Mesothelial cell of epicardium (in vitro differentiated cells): ENCODE results near the gene MEF2A. TPM values are rescaled to one million over a fixed set of nuclear protein-coding genes. Genes with fewer than 3 reads are reported as not detected.

Experiments used
- DNase-seq, 2 experiments: peaks; one replicate each; pipeline ENCODE4 v3.0.0; 2021; ENCODE audit warnings: low spot score in 2 of 2; ENCODE audit not compliant: unreplicated experiment in 2 of 2
- H3K27ac Mint-ChIP-seq: 2 replicates; pipeline ENCODE4 v1.8.0; 2021; ENCODE audit warnings: mixed read lengths
- H3K27me3 Mint-ChIP-seq: 2 replicates; pipeline ENCODE4 v1.8.0; 2021; ENCODE audit warnings: low read depth, mixed read lengths
- H3K36me3 Mint-ChIP-seq: 2 replicates; pipeline ENCODE4 v1.8.0; 2021; ENCODE audit warnings: mixed read lengths
- H3K4me1 Mint-ChIP-seq: 2 replicates; pipeline ENCODE4 v1.8.0; 2021; ENCODE audit warnings: mixed read lengths
- H3K4me3 Mint-ChIP-seq: 2 replicates; pipeline ENCODE4 v1.8.0; 2021; ENCODE audit warnings: mild to moderate bottlenecking, moderate library complexity, mixed read lengths
- H3K9me3 Mint-ChIP-seq: 2 replicates; pipeline ENCODE4 v1.8.0; 2021; ENCODE audit warnings: mixed read lengths
- total RNA-seq: library from RNA; stranded (reverse); gene quantifications from 3 replicates; pipeline ENCODE4 v1.2.1, GENCODE V29; 2021
- TF ChIP-seq, protein P1 (sequence below): fragments of 200-600 bp; sonication (generic); IDR thresholded peaks from one replicate; pipeline ENCODE4 v1.5.0; 2021; ENCODE audit warnings: antibody characterized with exemption; ENCODE audit not compliant: unreplicated experiment

Gene MEF2A
- total RNA-seq, 1 donor from 2014 or later: 39.1 TPM

DNA sequence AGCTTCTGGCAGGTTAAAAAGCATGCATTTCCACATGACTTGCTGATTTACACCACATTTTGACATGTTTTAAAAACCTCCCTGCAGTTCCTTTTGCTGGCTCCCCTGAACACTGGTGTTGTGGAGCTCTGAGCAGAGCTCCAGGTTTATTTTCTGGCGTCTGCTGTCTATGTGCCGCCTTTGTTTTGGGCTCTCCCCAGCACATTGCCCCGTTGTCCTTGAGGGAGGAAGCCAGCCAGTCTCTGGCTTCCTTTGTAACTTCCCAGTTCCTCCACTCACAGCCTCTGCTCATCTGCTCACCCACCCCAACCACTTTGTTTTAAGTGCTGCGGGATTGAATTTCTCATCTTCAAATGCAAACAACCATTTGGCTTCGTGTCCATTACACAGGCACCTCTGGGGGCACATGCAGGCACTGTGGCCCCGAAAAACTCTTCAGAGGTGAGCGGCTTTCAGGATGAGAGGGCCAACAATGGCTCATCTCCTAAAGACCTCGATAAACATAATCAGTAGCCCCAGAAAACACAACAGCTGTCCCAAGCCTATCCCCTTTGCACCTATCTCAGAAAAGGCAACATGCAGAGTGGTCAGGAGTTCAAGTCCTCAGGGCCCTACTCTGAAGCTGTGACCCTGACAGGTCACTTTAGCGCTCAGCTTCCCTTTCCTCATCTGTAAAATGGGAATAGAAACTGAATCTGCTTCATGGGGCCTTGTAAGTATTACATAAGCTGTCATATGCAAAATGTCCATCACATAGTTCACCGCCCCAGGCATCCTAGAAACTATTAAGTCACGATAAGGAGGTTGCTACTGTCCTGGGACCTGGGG is 1.3 kb upstream of the MEF2A start:
- Mint-ChIP-seq H3K9me3 (no peaks in the 10 kb centered on the region), H3K36me3 (no peaks in the 10 kb centered on the region), H3K27me3 (peaks cover 10% of the 10 kb centered on the region), H3K4me3 (peak overlapping the region; percentile 58), H3K4me1 (peaks cover 29% of the 10 kb centered on the region), H3K27ac (peak overlapping the region; percentile 65)
- no peak for DNase-seq
- TF ChIP-seq, protein P1, sequence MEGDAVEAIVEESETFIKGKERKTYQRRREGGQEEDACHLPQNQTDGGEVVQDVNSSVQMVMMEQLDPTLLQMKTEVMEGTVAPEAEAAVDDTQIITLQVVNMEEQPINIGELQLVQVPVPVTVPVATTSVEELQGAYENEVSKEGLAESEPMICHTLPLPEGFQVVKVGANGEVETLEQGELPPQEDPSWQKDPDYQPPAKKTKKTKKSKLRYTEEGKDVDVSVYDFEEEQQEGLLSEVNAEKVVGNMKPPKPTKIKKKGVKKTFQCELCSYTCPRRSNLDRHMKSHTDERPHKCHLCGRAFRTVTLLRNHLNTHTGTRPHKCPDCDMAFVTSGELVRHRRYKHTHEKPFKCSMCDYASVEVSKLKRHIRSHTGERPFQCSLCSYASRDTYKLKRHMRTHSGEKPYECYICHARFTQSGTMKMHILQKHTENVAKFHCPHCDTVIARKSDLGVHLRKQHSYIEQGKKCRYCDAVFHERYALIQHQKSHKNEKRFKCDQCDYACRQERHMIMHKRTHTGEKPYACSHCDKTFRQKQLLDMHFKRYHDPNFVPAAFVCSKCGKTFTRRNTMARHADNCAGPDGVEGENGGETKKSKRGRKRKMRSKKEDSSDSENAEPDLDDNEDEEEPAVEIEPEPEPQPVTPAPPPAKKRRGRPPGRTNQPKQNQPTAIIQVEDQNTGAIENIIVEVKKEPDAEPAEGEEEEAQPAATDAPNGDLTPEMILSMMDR: no peak

- TF ChIP-seq, protein P1: no peak
- peaks cover 10% of the 10 kb centered on the region for H3K27me3 Mint-ChIP-seq
- no peaks in the 10 kb centered on the region for H3K36me3 Mint-ChIP-seq
- peak overlapping the region; percentile 65 for H3K27ac Mint-ChIP-seq
- peak in 1 of 2 experiments; percentile 45 for DNase-seq
- H3K9me3 Mint-ChIP-seq: no peaks in the 10 kb centered on the region
- H3K4me1 Mint-ChIP-seq: peaks cover 29% of the 10 kb centered on the region
- peak overlapping the region; percentile 58 for H3K4me3 Mint-ChIP-seq
Observed at GRCh38 chr15:99565049-99565298, 810 bp upstream of the MEF2A start.

DNA sequence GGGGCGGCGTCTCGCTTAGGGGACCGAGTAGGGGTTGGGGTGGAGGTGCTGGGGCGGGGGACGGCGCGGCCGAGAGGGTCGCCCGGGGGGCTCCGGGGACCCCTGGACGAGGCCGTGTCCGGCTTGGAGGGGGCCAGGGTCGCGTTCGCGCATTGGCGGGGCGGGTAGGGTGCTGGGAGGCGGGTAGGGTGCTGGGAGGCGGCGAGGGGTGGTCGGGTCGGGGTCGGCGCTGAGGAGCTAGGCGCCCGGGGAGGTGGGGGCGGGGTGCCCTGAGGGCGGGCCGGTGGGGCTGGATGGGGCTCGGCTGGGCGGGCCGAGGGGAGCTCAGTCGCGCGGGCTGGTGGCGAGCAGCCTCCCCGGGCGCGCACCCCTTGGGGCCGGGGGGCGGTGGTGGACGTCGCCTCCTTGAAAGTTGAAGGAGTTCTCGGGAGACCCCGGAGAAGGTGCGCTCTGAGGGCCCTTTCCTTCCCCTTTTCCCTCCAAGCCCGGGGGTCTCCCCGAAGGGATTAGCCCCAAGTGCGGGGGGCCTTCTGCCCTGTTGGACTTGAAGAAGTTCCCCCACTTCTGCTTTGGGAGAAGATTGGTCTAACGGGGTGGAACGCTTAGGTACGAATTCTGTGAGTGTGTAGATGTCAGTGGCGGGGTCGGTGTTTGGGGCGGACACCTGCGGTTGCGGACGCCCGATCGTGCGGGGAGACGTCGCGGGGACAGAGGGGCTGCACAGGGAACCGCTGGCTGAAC is 543 bp downstream of the MEF2A start:
- Mint-ChIP-seq H3K27ac (peak overlapping the region; percentile 98), H3K4me3 (peak overlapping the region; percentile 100), H3K4me1 (peaks cover 29% of the 10 kb centered on the region)

DNA sequence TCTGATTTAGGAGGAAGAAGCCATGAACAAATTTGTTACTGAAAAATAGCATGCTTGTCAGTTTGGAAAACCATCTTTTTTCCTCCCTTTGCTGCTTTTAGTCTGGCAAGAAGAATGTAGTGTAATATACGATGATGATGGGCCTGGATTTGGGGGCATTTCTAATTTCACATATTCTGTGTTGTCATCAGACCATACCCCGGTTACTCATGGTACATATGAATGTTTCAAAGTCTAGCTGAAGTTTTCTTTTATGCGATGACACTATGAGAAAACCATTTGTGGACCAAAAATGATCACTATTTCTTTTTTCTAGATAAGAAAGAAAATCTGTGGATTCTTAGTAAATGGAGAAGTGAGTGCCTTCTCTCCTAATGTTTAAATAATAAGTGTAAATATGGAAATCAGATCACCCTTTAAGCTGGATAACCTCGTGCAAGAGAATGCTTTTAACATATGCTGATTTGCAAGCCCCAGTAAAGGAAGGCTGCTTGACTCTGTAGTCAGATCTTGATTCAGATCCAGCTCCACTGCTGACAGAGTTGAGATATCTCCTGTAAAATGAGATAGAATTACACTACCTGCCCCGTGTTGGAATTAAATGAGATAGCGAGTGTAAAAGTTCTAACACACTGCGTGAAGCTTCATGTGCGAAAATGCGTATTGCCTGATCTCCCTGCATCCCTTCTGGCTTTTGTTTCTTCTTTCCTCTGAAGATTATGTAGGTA is 3.0 kb downstream of the MEF2A start:
- Mint-ChIP-seq H3K36me3 (no peaks in the 10 kb centered on the region), H3K27me3 (no peaks in the 10 kb centered on the region), H3K4me3 (no peak overlapping the region), H3K4me1 (peaks cover 32% of the 10 kb centered on the region), H3K27ac (no peak overlapping the region), H3K9me3 (no peaks in the 10 kb centered on the region)
- TF ChIP-seq, protein P1: no peak
- no peak for DNase-seq

More for the DNA sequence above, 543 bp downstream of the MEF2A start:
- DNase-seq: peak; percentile 29 to 53
- H3K36me3 Mint-ChIP-seq: no peaks in the 10 kb centered on the region
- TF ChIP-seq, protein P1: no peak
- H3K27me3 Mint-ChIP-seq: peaks cover 7% of the 10 kb centered on the region
- H3K9me3 Mint-ChIP-seq: no peaks in the 10 kb centered on the region

DNA sequence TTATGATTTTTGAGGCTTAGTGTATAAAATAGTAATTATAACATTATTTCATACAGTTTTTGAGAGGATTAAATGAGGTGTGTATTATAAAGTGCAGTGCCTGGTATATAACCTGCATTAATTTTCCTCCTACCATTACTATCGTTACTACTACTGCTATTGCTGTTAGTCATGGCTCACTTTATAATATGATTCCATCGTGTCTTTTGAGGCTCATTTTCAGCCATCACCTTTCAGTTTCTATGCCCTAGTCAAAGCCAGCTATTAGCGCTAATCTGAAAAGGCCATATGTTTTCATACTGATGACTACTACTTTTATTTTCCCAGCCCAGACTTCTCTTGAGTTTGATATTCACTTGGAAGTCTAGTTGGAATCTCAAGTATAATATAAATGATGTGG is 5.5 kb downstream of the MEF2A start:
- Mint-ChIP-seq H3K4me3 (no peak overlapping the region), H3K36me3 (peaks cover 6% of the 10 kb centered on the region), H3K4me1 (peaks cover 23% of the 10 kb centered on the region), H3K27ac (no peak overlapping the region), H3K27me3 (no peaks in the 10 kb centered on the region), H3K9me3 (peaks cover 4% of the 10 kb centered on the region)
- TF ChIP-seq, protein P1: no peak
- no peak for DNase-seq
